ENCODE measurements around the gene PRCD. TPM values are rescaled to one million over a fixed set of nuclear protein-coding genes. Genes with fewer than 3 reads are reported as not detected.

PRCD gene
- polyA plus RNA-seq, 1 donor (not counting 4 experiments of a cell fraction or from before 2014, with no cell fraction given): 1.2 TPM

- H3K4me1 ChIP-seq (ENCODE audit: control insufficient read depth, extremely low read depth, insufficient read depth, low read length): peaks cover 54% of the 10 kb centered on the region
- H2AFZ ChIP-seq (ENCODE audit: control insufficient read depth, low read length): no peak overlapping the region
- H3K27me3 ChIP-seq (ENCODE audit: control insufficient read depth, extremely low read depth, insufficient read depth, low read length): no peaks in the 10 kb centered on the region
- TF ChIP-seq EZH2 (IDR thresholded peaks at IDR 0.05; ENCODE audit: low read length) (no peak), CTCF (optimal IDR thresholded peaks at IDR 0.05 in 1 of 3, IDR thresholded peaks at IDR 0.05 in 1 of 3, conservative IDR thresholded peaks at IDR 0.05 in 1 of 3; ENCODE audit: extremely low read depth in 1 of 3, insufficient read depth in 2 of 3, low read length in 3 of 3) (no peak)
- H3K27ac ChIP-seq (ENCODE audit: control insufficient read depth, insufficient read depth, low read length): peak overlapping the region; percentile 82
- FAIRE-seq (peak; percentile 85), DNase-seq (ENCODE audit: low read depth, low spot score) (no peak)
- H3K9me3 ChIP-seq (ENCODE audit: control insufficient read depth, low read depth, low read length): no peaks in the 10 kb centered on the region
- H3K9me1 ChIP-seq (ENCODE audit: control insufficient read depth, extremely low read depth, insufficient read depth, low read length): no peaks in the 10 kb centered on the region
- dilution Hi-C loops (cut with MboI; ENCODE audit: extremely low pct_ligation_motif_present, low sequenced_read_pairs): no loop called here
- H3K79me2 ChIP-seq (ENCODE audit: control insufficient read depth, insufficient read depth, low read length): no peaks in the 10 kb centered on the region
- peaks cover 5 to 7% of the 10 kb centered on the region in 2 experiments for H3K36me3 ChIP-seq (ENCODE audit: control insufficient read depth in 2 of 2, extremely low read depth in 1 of 2, insufficient read depth in 2 of 2, low read length in 2 of 2)
- no peaks in the 10 kb centered on the region for H4K20me1 ChIP-seq (ENCODE audit: control insufficient read depth, extremely low read depth, insufficient read depth, low read length)
- H3K4me3 ChIP-seq (ENCODE audit: control insufficient read depth in 2 of 3, extremely low read depth in 1 of 3, insufficient read depth in 2 of 3, low read depth in 1 of 3, low read length in 3 of 3): peak overlapping the region in 1 of 3 experiments; percentile 11
- H3K9ac ChIP-seq (ENCODE audit: control insufficient read depth, extremely low read depth, insufficient read depth, low read length): peak overlapping the region; percentile 60
- H3K4me2 ChIP-seq (ENCODE audit: control insufficient read depth, extremely low read depth, insufficient read depth, low read depth, low read length): peak overlapping the region; percentile 75
Observed at GRCh38 chr17:76578376-76578775, 38.5 kb downstream of the PRCD start.

GRCh38 chr17:76579281-76579680, 39.4 kb downstream of the PRCD start:
- Histone ChIP-seq H4K20me1 (ENCODE audit: control insufficient read depth, extremely low read depth, insufficient read depth, low read length) (no peaks in the 10 kb centered on the region), H3K4me1 (ENCODE audit: control insufficient read depth, extremely low read depth, insufficient read depth, low read length) (peaks cover 59% of the 10 kb centered on the region), H3K27ac (ENCODE audit: control insufficient read depth, insufficient read depth, low read length) (peak overlapping the region; percentile 82), H3K4me2 (ENCODE audit: control insufficient read depth, extremely low read depth, insufficient read depth, low read depth, low read length) (no peak overlapping the region), H3K79me2 (ENCODE audit: control insufficient read depth, insufficient read depth, low read length) (peaks cover 5% of the 10 kb centered on the region), H3K9ac (ENCODE audit: control insufficient read depth, extremely low read depth, insufficient read depth, low read length) (no peak overlapping the region), H3K27me3 (ENCODE audit: control insufficient read depth, extremely low read depth, insufficient read depth, low read length) (no peaks in the 10 kb centered on the region), H3K4me3 (ENCODE audit: control insufficient read depth in 2 of 3, extremely low read depth in 1 of 3, insufficient read depth in 2 of 3, low read depth in 1 of 3, low read length in 3 of 3) (no peak overlapping the region), H2AFZ (ENCODE audit: control insufficient read depth, low read length) (no peak overlapping the region), H3K36me3 (ENCODE audit: control insufficient read depth in 2 of 2, extremely low read depth in 1 of 2, insufficient read depth in 2 of 2, low read length in 2 of 2) (peaks cover 5 to 7% of the 10 kb centered on the region in 2 experiments), H3K9me1 (ENCODE audit: control insufficient read depth, extremely low read depth, insufficient read depth, low read length) (no peaks in the 10 kb centered on the region), H3K9me3 (ENCODE audit: control insufficient read depth, low read depth, low read length) (no peaks in the 10 kb centered on the region)
- dilution Hi-C loops (cut with MboI; ENCODE audit: extremely low pct_ligation_motif_present, low sequenced_read_pairs): no loop called here
- no peak for TF ChIP-seq CTCF (optimal IDR thresholded peaks at IDR 0.05 in 1 of 3, IDR thresholded peaks at IDR 0.05 in 1 of 3, conservative IDR thresholded peaks at IDR 0.05 in 1 of 3; ENCODE audit: extremely low read depth in 1 of 3, insufficient read depth in 2 of 3, low read length in 3 of 3)
- no peak for TF ChIP-seq EZH2 (IDR thresholded peaks at IDR 0.05; ENCODE audit: low read length)
- peak; percentile 48 for FAIRE-seq
- no peak for DNase-seq (ENCODE audit: low read depth, low spot score)

Measured in keratinocyte (primary cell).